Neural progenitor cell (in vitro differentiated cells): ENCODE measurements around the gene TMEM106B.

Experiments
- CTCF ChIP-seq: fragments of 200-600 bp; sonication (generic); IDR thresholded peaks from 2 replicates; pipeline ENCODE4 v1.5.1; 2017; ENCODE audit warnings: antibody characterized with exemption, mild to moderate bottlenecking
- EZH2 ChIP-seq: fragments of 200-600 bp; sonication (generic); IDR thresholded peaks from 2 replicates; pipeline ENCODE4 v1.6.1; 2017; ENCODE audit warnings: antibody characterized with exemption, mild to moderate bottlenecking, moderate library complexity
- EZH2phosphoT487 ChIP-seq: fragments of 200-600 bp; sonication (generic); IDR thresholded peaks from 2 replicates; pipeline ENCODE4 v1.6.1; 2017; ENCODE audit warnings: antibody characterized with exemption

DNA sequence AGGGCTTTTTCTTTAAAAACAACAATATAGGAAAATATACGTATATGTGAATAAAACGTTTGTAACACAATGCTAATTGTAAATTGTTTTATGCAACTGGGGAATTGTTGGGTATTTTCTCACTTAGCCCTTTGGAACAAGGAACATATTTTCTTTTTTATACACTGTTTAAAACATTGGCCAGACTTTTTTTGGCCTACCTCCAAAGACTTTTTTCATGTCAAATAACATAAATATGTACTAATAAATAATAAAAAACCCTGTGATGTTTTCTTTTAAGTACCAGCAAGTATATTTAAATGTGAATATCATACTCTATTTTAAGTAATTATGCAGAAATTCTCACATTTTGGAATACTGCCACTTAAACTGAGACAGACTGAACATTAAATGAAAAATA is 15.7 kb downstream of the TMEM106B start:
- no peak for TF ChIP-seq CTCF
- TF ChIP-seq EZH2: no peak
- TF ChIP-seq EZH2phosphoT487: no peak
